ENCODE data around the gene MGMT. TPM values are rescaled to one million over a fixed set of nuclear protein-coding genes. Genes with fewer than 3 reads are reported as not detected.

MGMT gene
- total and polyA plus RNA-seq, 2 of the 4 experiments (the other 2 are of a cell fraction) = 11.5 to 17.8 TPM

- Histone ChIP-seq H2BK20ac (ENCODE audit: low read depth, low read length) (no peak overlapping the region), H4K91ac (ENCODE audit: insufficient read depth, low read depth, low read length) (no peak overlapping the region), H4K8ac (ENCODE audit: low read depth in 2 of 2, low read length in 2 of 2) (no peak overlapping the region), H2AK9ac (replicated peaks; ENCODE audit: low read depth, low read length, poor library complexity) (no peak overlapping the region), H2AFZ (replicated peaks; ENCODE audit: low read length, poor library complexity) (no peak overlapping the region), H3K4me1 (ENCODE audit: control insufficient read depth, insufficient read depth, low read length) (no peaks in the 10 kb centered on the region), H3K27ac (ENCODE audit: insufficient read depth, low read length) (no peak overlapping the region), H3K4me2 (ENCODE audit: low read depth, low read length) (no peak overlapping the region), H2BK5ac (ENCODE audit: low read depth, low read length, poor library complexity, severe bottlenecking) (no peak overlapping the region), H3K56ac (ENCODE audit: extremely low read depth, insufficient read depth, low read length) (no peak overlapping the region), H3K4ac (ENCODE audit: low read depth, low read length) (no peak overlapping the region), H4K5ac (ENCODE audit: low read depth, low read length) (no peak overlapping the region), H2BK15ac (ENCODE audit: low read depth, low read length) (no peak overlapping the region), H4K20me1 (ENCODE audit: insufficient read depth, low read length) (no peaks in the 10 kb centered on the region), H3K79me1 (ENCODE audit: low read depth in 1 of 2, low read length in 2 of 2) (no peaks in the 10 kb centered on the region), H3K18ac (ENCODE audit: low read depth, low read length) (no peak overlapping the region), H3K36me3 (ENCODE audit: control insufficient read depth, insufficient read depth, low read length) (no peaks in the 10 kb centered on the region), H3K27me3 (ENCODE audit: control insufficient read depth, insufficient read depth, low read length) (no peaks in the 10 kb centered on the region), H3K9me3 (ENCODE audit: control insufficient read depth, insufficient read depth, low read length) (peaks cover 30% of the 10 kb centered on the region), H2AK5ac (ENCODE audit: low read depth, low read length) (no peak overlapping the region), H3K9ac (ENCODE audit: low read depth, low read length) (no peak overlapping the region), H3K23ac (ENCODE audit: low read depth, low read length) (no peak overlapping the region), H2BK120ac (ENCODE audit: low read depth, low read length) (no peak overlapping the region), H3K4me3 (ENCODE audit: insufficient read depth, low read depth, low read length) (no peak overlapping the region), H3K9me1 (ENCODE audit: insufficient read depth, low read length) (no peaks in the 10 kb centered on the region), H3K14ac (replicated peaks; ENCODE audit: low read depth, low read length) (no peak overlapping the region)
- intact Hi-C loops (cut with micrococcal nuclease) = no loop called here
- TF ChIP-seq RCOR1 (IDR thresholded peaks at IDR 0.05; ENCODE audit: insufficient replicate concordance, low read length) = no peak
- TF ChIP-seq BHLHE40 (IDR thresholded peaks at IDR 0.05; ENCODE audit: low read depth, low read length) = no peak
- no peak for TF ChIP-seq MAZ (IDR thresholded peaks at IDR 0.05; ENCODE audit: borderline replicate concordance, low read depth, low read length)
- no peak for TF ChIP-seq POLR2A (IDR thresholded peaks at IDR 0.05; ENCODE audit: low read depth, low read length)
- no peak for TF ChIP-seq CTCF (conservative IDR thresholded peaks at IDR 0.05; ENCODE audit: low read depth, low read length)
- no peak for TF ChIP-seq MAFK (IDR thresholded peaks at IDR 0.05; ENCODE audit: low read depth, low read length)
- TF ChIP-seq USF2 (IDR thresholded peaks at IDR 0.05; ENCODE audit: low read depth, low read length) = no peak
- ATAC-seq (ENCODE audit: low read depth) = no peak
- WGBS, 2 experiments (ENCODE audit: extremely low coverage in 2 of 2, insufficient read length in 1 of 2) = 88% methylated on average over 4 of the region's 6 CpGs; no CpG with 5 or more reads in 1 of the 2 experiments
- no peak for DNase-seq
- no TSS peak for BruUV-seq (replicated peaks)
- dilution Hi-C loops (cut with HindIII; ENCODE audit: low sequenced_read_pairs, unreplicated experiment) = no loop called here
- POLR2A ChIA-PET (ENCODE audit: unreplicated experiment) = interaction anchor here (0.6 kb wide), 1 partner anchor 170 kb away, joined by 3 read pairs; no protein-coding TSS in a partner anchor
- CTCF ChIA-PET = no interaction called here
- in situ Hi-C loops (cut with MboI; ENCODE audit: low sequenced_read_pairs) = no loop called here
Measured at GRCh38 chr10:129793479-129793878, 326.4 kb downstream of the MGMT start.

All from IMR-90 (cell line).